GM12873 (cell line): ENCODE measurements around the gene CD72.

Experiments
- CTCF ChIP-seq: IDR thresholded peaks from 2 replicates; pipeline ENCODE4 v1.5.1; 2012; ENCODE audit warnings: low read depth, mild to moderate bottlenecking, moderate library complexity, low read length, control low read depth; ENCODE audit not compliant: insufficient read depth; ENCODE audit errors: missing control alignments

CD72 gene

GRCh38 chr9:35656348-35656747 lies 38.1 kb upstream of the CD72 start:
- TF ChIP-seq CTCF, result no peak

GRCh38 chr9:35653611-35654010 lies 35.4 kb upstream of the CD72 start:
- TF ChIP-seq CTCF, result no peak

- no peak for TF ChIP-seq CTCF
Measured at GRCh38 chr9:35652829-35653209, 34.6 kb upstream of the CD72 start.

- TF ChIP-seq CTCF, result no peak
Measured at GRCh38 chr9:35651956-35652828, 34.0 kb upstream of the CD72 start.

GRCh38 chr9:35650341-35651158 lies 32.3 kb upstream of the CD72 start, which contains the start of gene SIT1:
SIT1 (minus strand) TSS chr9:35650931; CDS start chr9:35650853, 78 bp downstream.
- TF ChIP-seq CTCF, result no peak

GRCh38 chr9:35649431-35650340 lies 31.5 kb upstream of the CD72 start:
- no peak for TF ChIP-seq CTCF
